HG03342 (cell line): ENCODE results near the gene OR8K3.

Experiments used
- ATAC-seq: cut with Tn5 transposase; IDR thresholded peaks from one replicate; pipeline ENCODE4 v1.9.1; 2021; ENCODE audit warnings: mild to moderate bottlenecking, moderate library complexity; ENCODE audit not compliant: unreplicated experiment

The OR8K3 gene

DNA sequence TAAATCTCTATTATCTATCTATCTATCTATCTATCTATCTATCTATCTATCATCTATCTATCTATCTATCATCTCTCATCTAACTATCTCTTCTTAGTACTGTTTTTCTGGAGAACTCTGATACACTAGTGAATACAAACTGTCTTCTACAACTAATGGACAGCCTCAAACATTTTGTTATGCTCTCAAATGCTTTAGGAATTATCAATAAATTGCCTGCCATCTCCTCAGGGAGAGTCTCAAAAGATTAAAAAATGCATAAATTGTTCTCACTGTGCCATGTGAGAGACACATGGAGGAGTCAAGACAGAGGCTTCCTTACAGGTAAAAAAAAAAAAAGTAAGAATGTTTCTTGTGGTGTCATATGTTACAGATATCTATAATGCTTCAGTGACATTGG is at the start of gene OR8K3:
OR8K3 (plus strand) TSS at position 301 of the 400 bp plus-strand sequence. CDS start 3,163 bp downstream, outside the sequence.
- no peak for ATAC-seq

DNA sequence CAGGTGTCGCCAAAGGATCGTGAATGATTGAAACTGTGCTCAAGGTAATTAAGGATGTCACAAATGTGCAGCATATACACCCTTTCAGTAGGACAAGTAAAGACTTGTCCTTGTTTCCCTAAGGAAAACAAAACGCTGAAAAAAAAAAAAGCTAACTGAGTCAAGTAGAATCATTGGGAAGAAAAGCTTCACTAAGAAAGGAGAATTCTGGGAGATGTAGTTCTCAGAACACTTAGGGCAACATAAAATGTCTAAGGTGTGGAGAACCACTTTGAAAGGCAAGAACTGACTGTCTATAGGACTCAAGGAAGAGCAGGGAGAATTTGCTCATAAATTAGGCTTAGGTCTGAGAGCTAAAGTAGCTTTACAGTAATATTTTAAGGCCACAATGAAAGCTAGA is 43.9 kb upstream of the OR8K3 start:
- ATAC-seq: no peak

DNA sequence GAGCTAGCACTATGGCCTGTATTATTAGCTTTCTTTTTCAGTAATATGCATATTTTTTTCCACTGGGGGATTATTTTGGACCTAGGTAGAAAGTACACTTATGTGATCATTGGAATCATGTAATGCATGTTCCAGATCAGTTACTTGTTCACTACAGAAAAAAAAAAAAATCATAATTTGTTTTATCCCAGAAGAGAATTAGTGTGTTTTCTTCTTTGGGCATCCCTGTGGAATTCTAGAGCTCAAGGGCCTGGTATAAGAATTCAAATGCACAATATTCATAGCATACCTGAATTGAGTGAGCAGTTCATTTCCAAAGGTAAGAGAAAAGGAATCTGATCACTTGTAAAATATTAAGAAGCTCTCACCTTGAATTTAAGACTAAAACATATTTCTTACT is 41.1 kb upstream of the OR8K3 start, which contains the start of gene OR5T1:
OR5T1 (plus strand) TSS at position 301 of the 400 bp plus-strand sequence. CDS start 1,485 bp downstream, outside the sequence.
- ATAC-seq: no peak

DNA sequence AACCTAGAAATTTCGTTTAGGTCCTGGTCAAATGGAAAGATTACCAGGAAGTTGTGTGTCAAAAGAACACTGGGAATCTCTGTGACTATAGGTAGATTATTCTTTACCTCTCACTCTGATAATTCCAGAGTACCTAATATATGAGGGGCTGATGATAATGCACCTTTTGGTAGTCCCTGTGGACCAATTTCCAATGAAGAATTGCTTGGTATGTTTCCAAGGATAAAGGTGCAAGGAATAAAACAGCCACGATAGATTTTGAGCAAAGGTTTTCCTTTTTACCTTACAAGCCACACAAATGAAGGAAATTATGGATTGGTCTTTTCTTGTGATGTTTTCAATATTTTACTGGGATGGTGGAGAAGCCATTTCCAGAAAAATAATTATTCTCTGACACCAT is 22.8 kb upstream of the OR8K3 start, which contains the start of gene OR8H1:
OR8H1 (minus strand) TSS at position 101 of the 400 bp plus-strand sequence. CDS start 1,192 bp downstream, outside the sequence.
- no peak for ATAC-seq

DNA sequence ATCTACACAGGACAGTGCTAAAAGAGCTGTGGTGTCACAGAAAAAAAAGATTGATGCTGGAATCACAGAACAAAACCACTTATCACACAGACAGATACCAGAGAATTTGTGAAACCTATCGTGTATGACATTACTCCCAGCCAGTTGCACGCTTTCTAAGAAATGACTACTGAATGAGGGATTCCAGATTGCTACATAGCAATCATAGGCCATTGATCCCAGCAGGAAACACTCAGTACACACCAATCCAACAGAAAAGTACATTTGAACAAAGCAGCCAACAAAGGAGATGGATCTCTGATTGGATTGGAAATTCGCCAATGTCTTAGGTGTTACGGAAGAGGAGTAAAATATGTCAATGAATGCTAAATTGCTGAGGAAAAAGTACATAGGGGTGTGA is 18.0 kb upstream of the OR8K3 start:
- no peak for ATAC-seq

DNA sequence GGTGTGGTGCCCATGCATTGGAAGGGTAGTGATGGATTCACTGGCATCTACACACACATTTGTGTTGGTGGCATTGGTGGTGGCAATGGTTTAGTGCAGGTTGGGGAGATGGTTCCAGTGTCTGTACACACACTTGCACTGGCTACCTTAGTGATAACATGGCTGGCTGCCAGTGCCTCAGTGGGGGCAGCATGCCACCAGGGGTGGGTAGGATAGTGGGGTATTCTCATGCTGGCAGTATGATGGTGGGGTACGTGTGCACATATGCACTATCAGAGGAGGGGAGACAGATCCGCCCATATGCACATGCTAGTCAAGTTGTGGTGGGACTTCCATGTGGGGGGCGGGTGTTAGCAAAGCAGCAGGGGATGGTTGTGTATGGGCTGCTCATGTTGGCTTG is 7.1 kb upstream of the OR8K3 start:
- ATAC-seq: no peak

DNA sequence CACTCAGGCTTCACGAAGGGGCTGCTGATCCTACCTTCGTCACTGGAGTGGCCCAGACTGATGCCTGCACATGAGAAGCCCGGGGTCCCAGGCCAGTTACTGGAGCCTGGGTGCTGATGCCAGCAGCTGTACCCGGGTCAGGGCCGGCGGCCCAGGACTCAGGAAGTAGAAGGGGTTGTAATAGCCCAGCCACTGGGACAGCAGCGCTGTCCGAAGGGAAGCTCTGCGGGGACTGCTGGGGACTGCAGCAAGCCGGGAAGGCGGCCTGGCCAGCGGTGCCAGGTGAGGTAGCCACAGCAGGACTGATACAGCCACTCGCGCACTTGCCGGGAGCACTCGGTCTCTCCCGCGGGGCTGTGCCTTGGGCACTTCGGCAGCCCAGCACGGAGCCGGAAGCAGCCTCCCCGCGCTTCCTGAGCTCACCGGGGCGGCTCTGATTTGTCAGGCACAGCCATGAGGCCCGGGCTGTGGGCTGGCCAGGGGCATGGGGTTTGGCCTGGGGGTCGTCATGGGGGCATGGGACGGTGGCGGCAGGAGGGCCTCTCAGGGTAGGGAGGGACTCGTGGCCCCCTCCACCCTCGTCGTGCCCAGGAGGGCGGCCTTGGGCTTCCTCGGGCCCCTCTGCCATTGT is 17.0 kb downstream of the OR8K3 start:
- no peak for ATAC-seq

DNA sequence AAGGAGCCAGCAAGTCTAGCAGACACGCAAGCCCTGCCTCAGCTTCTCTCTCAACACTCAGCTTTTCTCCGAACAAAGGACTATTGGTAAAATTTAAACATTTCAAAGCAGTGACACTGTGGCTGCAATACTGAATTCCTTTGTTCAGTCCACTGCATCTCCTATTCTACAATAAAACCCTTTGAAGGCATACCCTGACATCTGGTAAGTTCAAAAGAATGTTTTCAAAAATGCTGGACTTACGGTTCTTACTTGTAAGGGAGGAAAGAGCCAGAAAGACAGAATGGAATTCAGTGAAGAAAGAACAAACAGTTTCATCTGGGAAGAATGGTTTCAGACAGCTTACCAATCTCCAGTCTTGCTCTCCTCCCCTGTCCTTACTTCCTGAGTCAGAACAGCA is 18.2 kb downstream of the OR8K3 start:
- ATAC-seq: no peak

DNA sequence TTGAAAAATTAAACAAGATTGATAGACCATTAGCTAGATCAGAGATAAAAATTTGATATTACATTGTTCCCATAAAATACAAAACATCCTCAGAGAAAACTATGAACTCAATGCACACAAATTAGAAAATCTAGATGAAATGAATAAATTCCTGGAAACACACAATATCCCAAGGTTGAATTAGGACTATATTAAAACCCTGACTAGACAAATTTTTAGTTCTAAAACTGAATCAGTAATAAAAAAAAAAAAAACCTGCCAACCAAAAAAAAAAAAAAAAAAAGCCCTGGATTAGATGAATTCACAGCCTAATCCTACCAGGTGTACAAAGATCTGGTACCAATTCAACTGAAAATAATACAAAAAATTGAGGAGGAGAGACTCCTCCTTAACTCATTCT is 25.3 kb downstream of the OR8K3 start:
- no peak for ATAC-seq

DNA sequence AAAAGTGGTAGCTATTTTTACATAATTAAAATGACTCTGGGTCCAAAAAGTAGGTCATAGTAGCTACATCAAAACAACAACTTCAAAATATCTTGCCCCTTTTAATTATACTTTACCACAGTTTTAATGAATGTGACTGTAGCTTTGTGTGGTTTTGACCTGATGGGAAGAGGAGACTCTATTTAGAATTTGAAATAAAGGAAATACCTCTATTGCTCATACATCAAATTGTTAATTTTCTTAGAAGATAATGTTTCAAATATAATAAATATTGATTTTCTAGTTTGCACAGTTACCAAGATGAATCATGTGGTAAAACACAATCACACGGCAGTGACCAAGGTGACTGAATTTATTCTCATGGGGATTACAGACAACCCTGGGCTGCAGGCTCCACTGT is 30.8 kb downstream of the OR8K3 start, which contains the start of gene OR8K1:
OR8K1 (plus strand) TSS at position 301 of the 400 bp plus-strand sequence; CDS start at position 301, 0 bp downstream.
- ATAC-seq: no peak

DNA sequence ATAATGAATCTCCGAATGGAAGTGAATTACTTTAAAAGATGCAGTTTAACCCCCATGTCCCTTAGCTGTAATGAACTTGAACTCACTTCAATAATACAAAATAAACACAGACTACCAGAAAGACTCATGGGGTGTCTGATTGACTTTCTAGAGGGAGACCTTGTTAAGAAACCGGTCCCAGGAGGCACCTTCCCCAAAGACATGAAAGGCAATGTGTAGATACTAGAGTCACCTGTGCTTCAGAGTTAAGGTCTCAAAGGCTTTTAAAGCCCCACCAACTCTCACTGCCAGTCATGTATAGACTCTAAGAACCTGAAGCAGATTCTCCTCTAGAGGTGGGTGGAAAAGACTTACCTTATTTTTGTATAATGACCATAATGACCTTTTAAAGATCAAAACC is 39.0 kb downstream of the OR8K3 start, which contains the start of gene OR8J1:
OR8J1 (plus strand) TSS at position 301 of the 400 bp plus-strand sequence. CDS start 5,956 bp downstream, outside the sequence.
- ATAC-seq: no peak
